HepG2 (cell line): ENCODE measurements around the gene ABHD17A. TPM values are rescaled to one million over a fixed set of nuclear protein-coding genes. Genes with fewer than 3 reads are reported as not detected.

Experiments
- HOXD1 ChIP-seq: sonication (generic); formaldehyde crosslinking; IDR thresholded peaks from 2 replicates; pipeline ENCODE4 v1.5.0; 2020; ENCODE audit warnings: missing genetic modification reagents
- KDM2A ChIP-seq: sonication (generic); formaldehyde crosslinking; IDR thresholded peaks from 2 replicates; pipeline ENCODE4 v1.4.0; 2020; ENCODE audit warnings: low read depth, missing genetic modification reagents, borderline replicate concordance
- KDM5A ChIP-seq: fragments of 200-600 bp; sonication (generic); IDR thresholded peaks from 2 replicates; pipeline ENCODE4 v1.7.0; 2018; ENCODE audit warnings: antibody characterized with exemption, mild to moderate bottlenecking, low read length, borderline replicate concordance
- MTF2 ChIP-seq: sonication (generic); formaldehyde crosslinking; IDR thresholded peaks from 2 replicates; pipeline ENCODE4 v1.5.0; 2020; ENCODE audit warnings: missing genetic modification reagents, borderline replicate concordance
- NAIF1 ChIP-seq: sonication (generic); formaldehyde crosslinking; IDR thresholded peaks from 2 replicates; pipeline ENCODE4 v1.5.0; 2020; ENCODE audit warnings: mild to moderate bottlenecking, missing genetic modification reagents, borderline replicate concordance
- NCOA5 ChIP-seq: sonication (generic); formaldehyde crosslinking; IDR thresholded peaks from 2 replicates; pipeline ENCODE4 v1.4.0; 2020; ENCODE audit warnings: missing genetic modification reagents
- RARA ChIP-seq: IDR thresholded peaks from 2 replicates; pipeline ENCODE4 v1.6.1; 2016; ENCODE audit warnings: missing genetic modification reagents, missing compliant biosample characterization
- RBM22 ChIP-seq: fragments of 200-400 bp; formaldehyde crosslinking; optimal IDR thresholded peaks from 2 replicates; pipeline ENCODE3; 2017; ENCODE audit warnings: mild to moderate bottlenecking, low read length, moderate library complexity
- ZMYM2 ChIP-seq: sonication (generic); formaldehyde crosslinking; IDR thresholded peaks from 2 replicates; pipeline ENCODE4 v1.8.0; 2022; ENCODE audit warnings: mild to moderate bottlenecking, missing genetic modification reagents
- ZMYM3 ChIP-seq: sonication (generic); formaldehyde crosslinking; IDR thresholded peaks from 2 replicates; pipeline ENCODE4 v1.5.1; 2020; ENCODE audit warnings: mild to moderate bottlenecking, missing genetic modification reagents
- ZNF260 ChIP-seq: sonication (generic); formaldehyde crosslinking; IDR thresholded peaks from 2 replicates; pipeline ENCODE4 v1.4.0; 2020; ENCODE audit warnings: missing genetic modification reagents, low read depth, mild to moderate bottlenecking, borderline replicate concordance
- ZNF331 ChIP-seq: sonication (generic); formaldehyde crosslinking; IDR thresholded peaks from 2 replicates; pipeline ENCODE4 v1.4.0; 2020; ENCODE audit warnings: missing genetic modification reagents
- ZNF337 ChIP-seq: sonication (generic); formaldehyde crosslinking; IDR thresholded peaks from 2 replicates; pipeline ENCODE4 v1.5.1; 2020; ENCODE audit warnings: missing genetic modification reagents, low read depth, mild to moderate bottlenecking, borderline replicate concordance
- polyA plus RNA-seq, 8 experiments: library from polyadenylated mRNA; depleted of rRNA in 3 of 8; stranded (reverse) in 7 of 8; unstranded in 1 of 8; fragments of >200 nt; fragmentation: Illumina TruSeq in 4 of 8; extraction: Trizol in 4 of 8; gene quantifications; 2 replicates each; pipeline versions ENCODE4 v1.2.1 to v1.2.3, GENCODE V29; 2011 to 2016; ENCODE audit warnings: low read depth in 4 of 8, missing spikeins in 1 of 8, mixed read lengths in 1 of 8; ENCODE audit not compliant: insufficient read depth in 1 of 8
- total RNA-seq, 5 experiments: library from RNA; depleted of rRNA; stranded (reverse); fragments of >200 nt; fragmentation: Illumina TruSeq; extraction: Trizol; gene quantifications; 2 replicates each; pipeline ENCODE4 v1.2.3, GENCODE V29; 2016; ENCODE audit warnings: low read depth in 1 of 5
- TF ChIP-seq, protein P1 (sequence below): sonication (generic); formaldehyde crosslinking; IDR thresholded peaks from 2 replicates; pipeline ENCODE4 v1.5.0; 2020; ENCODE audit warnings: mild to moderate bottlenecking, missing genetic modification reagents, borderline replicate concordance
- TF ChIP-seq, protein P2 (sequence below), 2 experiments: sonication (generic) in 1 of 2; formaldehyde crosslinking in 1 of 2; IDR thresholded peaks; 2 replicates each; pipeline versions ENCODE4 v1.6.1 to v1.9.0; 2014 to 2022; ENCODE audit warnings: antibody characterized with exemption in 1 of 2, borderline replicate concordance in 1 of 2, inconsistent platforms in 1 of 2, low read depth in 1 of 2, missing genetic modification reagents in 1 of 2
- TF ChIP-seq, protein P3 (sequence below): fragments of 450-650 bp; IDR thresholded peaks from 2 replicates; pipeline ENCODE4 v1.6.1; 2017; ENCODE audit warnings: mild to moderate bottlenecking
- TF ChIP-seq, protein P4 (sequence below): sonication (generic); formaldehyde crosslinking; IDR thresholded peaks from 2 replicates; pipeline ENCODE4 v1.4.0; 2020; ENCODE audit warnings: missing genetic modification reagents, low read depth, mild to moderate bottlenecking, borderline replicate concordance

The ABHD17A gene
- total and polyA plus RNA-seq, 2 of the 13 experiments (the other 11 are each of a cell fraction or from before 2014, with no cell fraction given) = 27.7 to 40.8 TPM

DNA sequence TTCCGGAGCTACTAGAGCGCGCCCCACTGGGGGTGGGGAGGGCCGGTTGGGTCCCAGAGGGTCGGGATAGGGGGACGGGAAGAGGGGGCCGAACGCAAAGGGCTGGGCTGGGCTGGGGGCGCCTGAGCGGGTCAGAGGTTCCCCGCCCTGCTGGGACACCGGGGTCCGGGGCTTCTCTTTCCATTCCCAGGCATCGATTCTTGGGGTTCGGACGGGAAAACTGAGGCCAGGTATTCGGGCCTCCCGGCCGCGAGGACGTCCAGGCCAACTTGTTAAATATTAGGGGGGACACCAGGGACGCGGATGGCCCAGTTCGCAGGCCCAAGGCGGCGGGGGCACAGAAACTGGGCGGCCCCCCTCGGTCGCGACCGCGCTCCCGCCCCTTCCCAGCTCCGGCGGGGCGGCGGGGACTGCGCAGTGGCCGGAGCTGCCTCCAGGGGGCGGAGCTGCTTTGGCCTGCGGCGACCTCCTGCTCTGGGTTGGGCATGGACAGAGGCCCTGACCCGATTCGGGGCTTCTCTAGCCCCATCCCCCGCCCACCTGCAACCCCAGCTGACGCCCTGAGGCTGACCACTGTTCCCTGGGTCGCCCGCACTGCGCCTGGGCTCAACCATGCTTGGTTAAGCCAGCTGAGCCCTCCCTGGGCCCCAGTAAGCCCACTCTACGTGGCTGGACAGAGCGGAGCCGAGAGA is 20.7 kb downstream of the ABHD17A start (continued):
- no peak for TF ChIP-seq ZNF260 (CRISPR knock-in tag)
- TF ChIP-seq, protein P1, sequence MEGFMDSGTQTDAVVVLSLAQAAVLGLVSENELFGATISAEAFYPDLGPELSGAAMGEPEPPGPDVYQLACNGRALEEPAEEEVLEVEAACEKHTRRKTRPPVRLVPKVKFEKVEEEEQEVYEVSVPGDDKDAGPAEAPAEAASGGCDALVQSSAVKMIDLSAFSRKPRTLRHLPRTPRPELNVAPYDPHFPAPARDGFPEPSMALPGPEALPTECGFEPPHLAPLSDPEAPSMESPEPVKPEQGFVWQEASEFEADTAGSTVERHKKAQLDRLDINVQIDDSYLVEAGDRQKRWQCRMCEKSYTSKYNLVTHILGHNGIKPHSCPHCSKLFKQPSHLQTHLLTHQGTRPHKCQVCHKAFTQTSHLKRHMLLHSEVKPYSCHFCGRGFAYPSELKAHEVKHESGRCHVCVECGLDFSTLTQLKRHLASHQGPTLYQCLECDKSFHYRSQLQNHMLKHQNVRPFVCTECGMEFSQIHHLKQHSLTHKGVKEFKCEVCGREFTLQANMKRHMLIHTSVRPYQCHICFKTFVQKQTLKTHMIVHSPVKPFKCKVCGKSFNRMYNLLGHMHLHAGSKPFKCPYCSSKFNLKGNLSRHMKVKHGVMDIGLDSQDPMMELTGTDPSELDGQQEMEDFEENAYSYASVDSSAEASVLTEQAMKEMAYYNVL (CRISPR knock-in tag) = no peak
- TF ChIP-seq RBM22 = no peak
- no peak for TF ChIP-seq ZMYM2 (CRISPR knock-in tag)
- TF ChIP-seq RARA (CRISPR knock-in tag) = peak; percentile 54
- TF ChIP-seq, protein P2, sequence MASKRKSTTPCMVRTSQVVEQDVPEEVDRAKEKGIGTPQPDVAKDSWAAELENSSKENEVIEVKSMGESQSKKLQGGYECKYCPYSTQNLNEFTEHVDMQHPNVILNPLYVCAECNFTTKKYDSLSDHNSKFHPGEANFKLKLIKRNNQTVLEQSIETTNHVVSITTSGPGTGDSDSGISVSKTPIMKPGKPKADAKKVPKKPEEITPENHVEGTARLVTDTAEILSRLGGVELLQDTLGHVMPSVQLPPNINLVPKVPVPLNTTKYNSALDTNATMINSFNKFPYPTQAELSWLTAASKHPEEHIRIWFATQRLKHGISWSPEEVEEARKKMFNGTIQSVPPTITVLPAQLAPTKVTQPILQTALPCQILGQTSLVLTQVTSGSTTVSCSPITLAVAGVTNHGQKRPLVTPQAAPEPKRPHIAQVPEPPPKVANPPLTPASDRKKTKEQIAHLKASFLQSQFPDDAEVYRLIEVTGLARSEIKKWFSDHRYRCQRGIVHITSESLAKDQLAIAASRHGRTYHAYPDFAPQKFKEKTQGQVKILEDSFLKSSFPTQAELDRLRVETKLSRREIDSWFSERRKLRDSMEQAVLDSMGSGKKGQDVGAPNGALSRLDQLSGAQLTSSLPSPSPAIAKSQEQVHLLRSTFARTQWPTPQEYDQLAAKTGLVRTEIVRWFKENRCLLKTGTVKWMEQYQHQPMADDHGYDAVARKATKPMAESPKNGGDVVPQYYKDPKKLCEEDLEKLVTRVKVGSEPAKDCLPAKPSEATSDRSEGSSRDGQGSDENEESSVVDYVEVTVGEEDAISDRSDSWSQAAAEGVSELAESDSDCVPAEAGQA (IDR thresholded peaks at IDR 0.05; ENCODE audit: low read depth) = no peak
- TF ChIP-seq, protein P2 (CRISPR knock-in tag; IDR thresholded peaks at IDR 0.05; ENCODE audit: borderline replicate concordance) = no peak
- no peak for TF ChIP-seq HOXD1
- no peak for TF ChIP-seq ZNF337
- no peak for TF ChIP-seq NAIF1 (CRISPR knock-in tag)
- no peak for TF ChIP-seq KDM5A
- no peak for TF ChIP-seq ZMYM3
- TF ChIP-seq, protein P3, sequence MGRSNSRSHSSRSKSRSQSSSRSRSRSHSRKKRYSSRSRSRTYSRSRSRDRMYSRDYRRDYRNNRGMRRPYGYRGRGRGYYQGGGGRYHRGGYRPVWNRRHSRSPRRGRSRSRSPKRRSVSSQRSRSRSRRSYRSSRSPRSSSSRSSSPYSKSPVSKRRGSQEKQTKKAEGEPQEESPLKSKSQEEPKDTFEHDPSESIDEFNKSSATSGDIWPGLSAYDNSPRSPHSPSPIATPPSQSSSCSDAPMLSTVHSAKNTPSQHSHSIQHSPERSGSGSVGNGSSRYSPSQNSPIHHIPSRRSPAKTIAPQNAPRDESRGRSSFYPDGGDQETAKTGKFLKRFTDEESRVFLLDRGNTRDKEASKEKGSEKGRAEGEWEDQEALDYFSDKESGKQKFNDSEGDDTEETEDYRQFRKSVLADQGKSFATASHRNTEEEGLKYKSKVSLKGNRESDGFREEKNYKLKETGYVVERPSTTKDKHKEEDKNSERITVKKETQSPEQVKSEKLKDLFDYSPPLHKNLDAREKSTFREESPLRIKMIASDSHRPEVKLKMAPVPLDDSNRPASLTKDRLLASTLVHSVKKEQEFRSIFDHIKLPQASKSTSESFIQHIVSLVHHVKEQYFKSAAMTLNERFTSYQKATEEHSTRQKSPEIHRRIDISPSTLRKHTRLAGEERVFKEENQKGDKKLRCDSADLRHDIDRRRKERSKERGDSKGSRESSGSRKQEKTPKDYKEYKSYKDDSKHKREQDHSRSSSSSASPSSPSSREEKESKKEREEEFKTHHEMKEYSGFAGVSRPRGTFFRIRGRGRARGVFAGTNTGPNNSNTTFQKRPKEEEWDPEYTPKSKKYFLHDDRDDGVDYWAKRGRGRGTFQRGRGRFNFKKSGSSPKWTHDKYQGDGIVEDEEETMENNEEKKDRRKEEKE = no peak
- TF ChIP-seq, protein P4, sequence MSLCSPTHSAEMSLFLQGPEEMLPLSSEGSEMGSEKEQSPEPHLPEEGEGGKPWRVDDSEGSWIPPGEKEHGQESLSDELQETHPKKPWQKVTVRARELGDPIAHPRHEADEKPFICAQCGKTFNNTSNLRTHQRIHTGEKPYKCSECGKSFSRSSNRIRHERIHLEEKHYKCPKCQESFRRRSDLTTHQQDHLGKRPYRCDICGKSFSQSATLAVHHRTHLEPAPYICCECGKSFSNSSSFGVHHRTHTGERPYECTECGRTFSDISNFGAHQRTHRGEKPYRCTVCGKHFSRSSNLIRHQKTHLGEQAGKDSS = peak; percentile 54; the same call in 1 of the 2 replicates
- TF ChIP-seq KDM2A = peak; percentile 71; the same call in 1 of the 2 replicates
- no peak; the same call in 1 of the 2 replicates for TF ChIP-seq MTF2 (CRISPR knock-in tag)
- TF ChIP-seq ZNF331 = peak; percentile 74
- no peak for TF ChIP-seq NCOA5 (CRISPR knock-in tag)
